RPMI8226 (cell line): ENCODE results near the gene CNN2.

ENCODE experiments used
- DNase-seq: peaks from one replicate; pipeline ENCODE4 v3.0.0-alpha.2; 2015

CNN2 gene

GRCh38 chr19:1084024-1084868, 57.8 kb downstream of the CNN2 start:
- no peak for DNase-seq

GRCh38 chr19:1085053-1085658, 58.7 kb downstream of the CNN2 start:
- DNase-seq = no peak

GRCh38 chr19:1085676-1086442, 59.5 kb downstream of the CNN2 start:
- DNase-seq = no peak

DNA sequence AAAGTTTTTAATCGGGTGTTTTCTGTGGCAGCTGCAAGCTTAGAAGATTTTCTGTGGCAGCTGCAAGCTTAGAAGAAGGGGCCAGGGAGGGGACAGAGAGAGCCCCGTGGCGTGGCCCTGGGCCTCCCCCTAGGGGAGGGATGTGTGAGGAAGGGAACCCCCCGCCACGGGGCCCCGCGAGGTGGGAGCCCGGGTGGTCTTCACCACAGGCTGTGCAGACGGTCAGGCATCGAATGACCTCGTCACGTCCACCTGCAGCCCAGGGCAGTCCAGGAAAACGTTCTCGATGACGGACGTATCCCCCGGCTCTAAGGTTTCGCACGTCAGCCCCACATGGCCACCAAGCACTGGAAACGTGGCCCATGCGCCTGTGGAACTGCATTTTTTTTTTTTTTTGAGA, 60.2 kb downstream of the CNN2 start:
- no peak for DNase-seq

DNA sequence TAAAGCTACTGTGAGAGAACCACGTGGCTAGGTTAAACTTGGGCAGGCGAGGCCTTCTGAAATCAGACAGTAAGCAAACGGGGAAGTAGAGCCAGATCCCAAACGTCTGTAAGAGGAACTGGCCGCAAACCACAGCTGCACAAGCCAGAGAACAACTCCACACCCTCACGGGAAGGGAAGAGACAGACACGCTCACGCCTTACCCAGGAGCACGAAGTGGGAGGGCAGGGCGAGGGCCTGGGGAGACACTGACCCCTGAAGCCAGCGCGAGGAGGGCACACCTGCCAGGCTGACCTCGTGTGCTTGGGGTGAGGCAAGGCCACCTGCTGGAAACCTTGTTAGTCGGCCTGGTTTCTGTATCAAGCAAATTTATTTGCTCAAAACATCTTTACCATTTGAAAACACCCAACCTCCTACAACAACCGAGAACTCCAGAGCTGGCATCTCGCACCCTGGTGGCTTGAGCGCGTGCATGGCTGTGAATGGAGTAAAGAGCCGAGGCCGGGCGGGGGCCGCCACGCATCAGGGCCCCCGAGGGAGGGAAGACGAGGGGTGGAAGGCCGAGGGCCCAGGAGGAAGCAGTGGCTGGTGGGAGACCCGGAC, 61.5 kb downstream of the CNN2 start:
- peak; percentile 50 for DNase-seq

DNA sequence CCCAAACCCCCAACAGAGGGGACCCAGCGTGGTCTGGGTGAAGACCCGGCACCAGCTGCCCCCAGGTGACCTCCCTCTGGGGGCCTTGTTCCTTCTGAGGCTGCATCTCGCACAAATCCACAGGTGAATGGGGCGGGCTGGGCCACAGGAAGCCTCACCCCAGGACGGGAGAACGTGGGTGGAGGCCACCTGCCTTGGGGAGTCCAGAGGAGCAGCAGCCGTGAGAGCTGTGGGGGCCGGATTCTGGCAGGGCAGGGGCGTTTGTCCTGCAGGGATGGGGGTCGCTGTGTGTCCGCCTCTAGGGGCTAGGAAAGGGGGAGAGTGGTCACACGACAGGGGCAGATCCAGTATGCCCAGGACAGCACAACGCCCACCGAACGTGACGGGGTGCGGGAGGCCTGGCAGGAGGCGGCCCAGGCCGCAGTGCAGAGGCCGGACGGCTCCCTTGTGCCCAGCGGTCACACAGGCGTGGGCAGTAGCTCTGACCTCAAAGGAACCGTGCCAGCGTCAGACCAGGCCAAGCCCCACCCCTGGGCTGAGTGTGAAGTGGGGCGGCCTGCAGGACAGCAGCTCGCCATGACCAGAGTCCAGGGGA, 62.1 kb downstream of the CNN2 start:
- no peak for DNase-seq
